Measurements from ENCODE around the gene CIZ1. TPM values are rescaled to one million over a fixed set of nuclear protein-coding genes. Genes with fewer than 3 reads are reported as not detected.

CIZ1 gene
- total and polyA plus RNA-seq, 2 of the 13 experiments (the other 11 are each of a cell fraction or from before 2014, with no cell fraction given): 30.6 to 50.3 TPM

DNA sequence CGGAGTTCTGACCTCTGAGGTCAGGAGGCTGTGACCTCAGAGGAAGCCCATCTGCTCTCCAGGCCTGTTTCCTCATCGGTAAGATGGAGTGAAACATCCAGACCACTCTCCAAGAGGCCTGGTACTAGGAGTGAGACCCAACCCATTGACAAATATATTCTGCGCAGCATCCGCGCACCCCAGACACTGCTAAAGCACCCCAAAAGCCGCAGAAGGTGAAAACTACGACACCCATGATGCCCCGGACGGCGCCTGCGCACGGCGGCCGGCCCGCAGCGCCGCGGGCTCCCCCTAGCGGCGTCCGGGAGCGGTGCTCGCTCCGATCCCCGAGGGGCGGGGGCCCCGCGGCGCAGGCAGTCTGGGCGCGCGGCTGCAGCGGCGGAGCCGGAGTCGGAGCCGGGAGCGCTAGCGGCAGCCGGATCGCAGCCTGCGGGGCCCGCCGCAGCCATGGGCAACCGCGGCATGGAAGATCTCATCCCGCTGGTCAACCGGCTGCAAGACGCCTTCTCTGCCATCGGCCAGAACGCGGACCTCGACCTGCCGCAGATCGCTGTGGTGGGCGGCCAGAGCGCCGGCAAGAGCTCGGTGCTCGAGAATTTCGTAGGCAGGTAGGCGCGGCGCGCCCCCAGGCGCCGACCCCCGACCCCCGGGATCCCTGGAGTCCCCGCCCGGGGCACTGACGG lies 11.8 kb upstream of the CIZ1 start, which contains the start of gene DNM1 (continued):
- TF ChIP-seq, protein P1, sequence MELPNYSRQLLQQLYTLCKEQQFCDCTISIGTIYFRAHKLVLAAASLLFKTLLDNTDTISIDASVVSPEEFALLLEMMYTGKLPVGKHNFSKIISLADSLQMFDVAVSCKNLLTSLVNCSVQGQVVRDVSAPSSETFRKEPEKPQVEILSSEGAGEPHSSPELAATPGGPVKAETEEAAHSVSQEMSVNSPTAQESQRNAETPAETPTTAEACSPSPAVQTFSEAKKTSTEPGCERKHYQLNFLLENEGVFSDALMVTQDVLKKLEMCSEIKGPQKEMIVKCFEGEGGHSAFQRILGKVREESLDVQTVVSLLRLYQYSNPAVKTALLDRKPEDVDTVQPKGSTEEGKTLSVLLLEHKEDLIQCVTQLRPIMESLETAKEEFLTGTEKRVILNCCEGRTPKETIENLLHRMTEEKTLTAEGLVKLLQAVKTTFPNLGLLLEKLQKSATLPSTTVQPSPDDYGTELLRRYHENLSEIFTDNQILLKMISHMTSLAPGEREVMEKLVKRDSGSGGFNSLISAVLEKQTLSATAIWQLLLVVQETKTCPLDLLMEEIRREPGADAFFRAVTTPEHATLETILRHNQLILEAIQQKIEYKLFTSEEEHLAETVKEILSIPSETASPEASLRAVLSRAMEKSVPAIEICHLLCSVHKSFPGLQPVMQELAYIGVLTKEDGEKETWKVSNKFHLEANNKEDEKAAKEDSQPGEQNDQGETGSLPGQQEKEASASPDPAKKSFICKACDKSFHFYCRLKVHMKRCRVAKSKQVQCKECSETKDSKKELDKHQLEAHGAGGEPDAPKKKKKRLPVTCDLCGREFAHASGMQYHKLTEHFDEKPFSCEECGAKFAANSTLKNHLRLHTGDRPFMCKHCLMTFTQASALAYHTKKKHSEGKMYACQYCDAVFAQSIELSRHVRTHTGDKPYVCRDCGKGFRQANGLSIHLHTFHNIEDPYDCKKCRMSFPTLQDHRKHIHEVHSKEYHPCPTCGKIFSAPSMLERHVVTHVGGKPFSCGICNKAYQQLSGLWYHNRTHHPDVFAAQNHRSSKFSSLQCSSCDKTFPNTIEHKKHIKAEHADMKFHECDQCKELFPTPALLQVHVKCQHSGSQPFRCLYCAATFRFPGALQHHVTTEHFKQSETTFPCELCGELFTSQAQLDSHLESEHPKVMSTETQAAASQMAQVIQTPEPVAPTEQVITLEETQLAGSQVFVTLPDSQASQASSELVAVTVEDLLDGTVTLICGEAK (IDR thresholded peaks at IDR 0.05): no peak
- TF ChIP-seq, protein P1 (CRISPR knock-in tag; IDR thresholded peaks at IDR 0.05): no peak
- TF ChIP-seq, protein P2, sequence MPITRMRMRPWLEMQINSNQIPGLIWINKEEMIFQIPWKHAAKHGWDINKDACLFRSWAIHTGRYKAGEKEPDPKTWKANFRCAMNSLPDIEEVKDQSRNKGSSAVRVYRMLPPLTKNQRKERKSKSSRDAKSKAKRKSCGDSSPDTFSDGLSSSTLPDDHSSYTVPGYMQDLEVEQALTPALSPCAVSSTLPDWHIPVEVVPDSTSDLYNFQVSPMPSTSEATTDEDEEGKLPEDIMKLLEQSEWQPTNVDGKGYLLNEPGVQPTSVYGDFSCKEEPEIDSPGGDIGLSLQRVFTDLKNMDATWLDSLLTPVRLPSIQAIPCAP (CRISPR knock-in tag; IDR thresholded peaks at IDR 0.05; ENCODE audit: low read depth): no peak
- no peak for TF ChIP-seq ZFP36L2 (CRISPR knock-in tag; IDR thresholded peaks at IDR 0.05)
- peak; percentile 21; the same call in 1 of the 2 replicates for TF ChIP-seq KMT2A (CRISPR knock-in tag; IDR thresholded peaks at IDR 0.05)
- no peak for TF ChIP-seq ZNF274 (CRISPR knock-in tag; IDR thresholded peaks at IDR 0.05)
- TF ChIP-seq, protein P3, sequence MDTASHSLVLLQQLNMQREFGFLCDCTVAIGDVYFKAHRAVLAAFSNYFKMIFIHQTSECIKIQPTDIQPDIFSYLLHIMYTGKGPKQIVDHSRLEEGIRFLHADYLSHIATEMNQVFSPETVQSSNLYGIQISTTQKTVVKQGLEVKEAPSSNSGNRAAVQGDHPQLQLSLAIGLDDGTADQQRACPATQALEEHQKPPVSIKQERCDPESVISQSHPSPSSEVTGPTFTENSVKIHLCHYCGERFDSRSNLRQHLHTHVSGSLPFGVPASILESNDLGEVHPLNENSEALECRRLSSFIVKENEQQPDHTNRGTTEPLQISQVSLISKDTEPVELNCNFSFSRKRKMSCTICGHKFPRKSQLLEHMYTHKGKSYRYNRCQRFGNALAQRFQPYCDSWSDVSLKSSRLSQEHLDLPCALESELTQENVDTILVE (CRISPR knock-in tag; IDR thresholded peaks at IDR 0.05): peak; percentile 56; the same call in 1 of the 2 replicates
- TF ChIP-seq, protein P4, sequence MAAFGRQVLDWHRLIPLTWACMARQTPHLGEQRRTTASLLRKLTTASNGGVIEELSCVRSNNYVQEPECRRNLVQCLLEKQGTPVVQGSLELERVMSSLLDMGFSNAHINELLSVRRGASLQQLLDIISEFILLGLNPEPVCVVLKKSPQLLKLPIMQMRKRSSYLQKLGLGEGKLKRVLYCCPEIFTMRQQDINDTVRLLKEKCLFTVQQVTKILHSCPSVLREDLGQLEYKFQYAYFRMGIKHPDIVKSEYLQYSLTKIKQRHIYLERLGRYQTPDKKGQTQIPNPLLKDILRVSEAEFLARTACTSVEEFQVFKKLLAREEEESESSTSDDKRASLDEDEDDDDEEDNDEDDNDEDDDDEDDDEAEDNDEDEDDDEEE (CRISPR knock-in tag; IDR thresholded peaks at IDR 0.05): no peak
- TF ChIP-seq STAG1 (CRISPR knock-in tag; IDR thresholded peaks at IDR 0.05): peak; percentile 7; the same call in 1 of the 2 replicates
- no peak for TF ChIP-seq HOXA9 (CRISPR knock-in tag; IDR thresholded peaks at IDR 0.05; ENCODE audit: borderline replicate concordance)
- no peak for TF ChIP-seq ZNF350 (CRISPR knock-in tag; IDR thresholded peaks at IDR 0.05; ENCODE audit: borderline replicate concordance, low read depth)
- TF ChIP-seq HOXA3 (CRISPR knock-in tag; IDR thresholded peaks at IDR 0.05): 0 out of 2 replicates have a peak, but pooled peaks have one; percentile 17

Measured in HepG2 (cell line).